ENCODE data around the gene STH.

- TF ChIP-seq ARNTL (CRISPR knock-in tag; IDR thresholded peaks at IDR 0.05; ENCODE audit: borderline replicate concordance, low read depth) = no peak
- TF ChIP-seq TOX (CRISPR knock-in tag; IDR thresholded peaks at IDR 0.05; ENCODE audit: borderline replicate concordance) = no peak
- no peak for TF ChIP-seq TCF4 (CRISPR knock-in tag; IDR thresholded peaks at IDR 0.05; ENCODE audit: borderline replicate concordance)
- no peak for TF ChIP-seq RARB (CRISPR knock-in tag; IDR thresholded peaks at IDR 0.05)
- TF ChIP-seq, protein P1, sequence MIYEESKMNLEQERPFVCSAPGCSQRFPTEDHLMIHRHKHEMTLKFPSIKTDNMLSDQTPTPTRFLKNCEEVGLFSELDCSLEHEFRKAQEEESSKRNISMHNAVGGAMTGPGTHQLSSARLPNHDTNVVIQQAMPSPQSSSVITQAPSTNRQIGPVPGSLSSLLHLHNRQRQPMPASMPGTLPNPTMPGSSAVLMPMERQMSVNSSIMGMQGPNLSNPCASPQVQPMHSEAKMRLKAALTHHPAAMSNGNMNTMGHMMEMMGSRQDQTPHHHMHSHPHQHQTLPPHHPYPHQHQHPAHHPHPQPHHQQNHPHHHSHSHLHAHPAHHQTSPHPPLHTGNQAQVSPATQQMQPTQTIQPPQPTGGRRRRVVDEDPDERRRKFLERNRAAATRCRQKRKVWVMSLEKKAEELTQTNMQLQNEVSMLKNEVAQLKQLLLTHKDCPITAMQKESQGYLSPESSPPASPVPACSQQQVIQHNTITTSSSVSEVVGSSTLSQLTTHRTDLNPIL (CRISPR knock-in tag; IDR thresholded peaks at IDR 0.05; ENCODE audit: low read depth) = no peak
- TF ChIP-seq GLIS3 (CRISPR knock-in tag; IDR thresholded peaks at IDR 0.05) = no peak
- TF ChIP-seq ESRRG (CRISPR knock-in tag; IDR thresholded peaks at IDR 0.05) = no peak
- TF ChIP-seq, protein P2, sequence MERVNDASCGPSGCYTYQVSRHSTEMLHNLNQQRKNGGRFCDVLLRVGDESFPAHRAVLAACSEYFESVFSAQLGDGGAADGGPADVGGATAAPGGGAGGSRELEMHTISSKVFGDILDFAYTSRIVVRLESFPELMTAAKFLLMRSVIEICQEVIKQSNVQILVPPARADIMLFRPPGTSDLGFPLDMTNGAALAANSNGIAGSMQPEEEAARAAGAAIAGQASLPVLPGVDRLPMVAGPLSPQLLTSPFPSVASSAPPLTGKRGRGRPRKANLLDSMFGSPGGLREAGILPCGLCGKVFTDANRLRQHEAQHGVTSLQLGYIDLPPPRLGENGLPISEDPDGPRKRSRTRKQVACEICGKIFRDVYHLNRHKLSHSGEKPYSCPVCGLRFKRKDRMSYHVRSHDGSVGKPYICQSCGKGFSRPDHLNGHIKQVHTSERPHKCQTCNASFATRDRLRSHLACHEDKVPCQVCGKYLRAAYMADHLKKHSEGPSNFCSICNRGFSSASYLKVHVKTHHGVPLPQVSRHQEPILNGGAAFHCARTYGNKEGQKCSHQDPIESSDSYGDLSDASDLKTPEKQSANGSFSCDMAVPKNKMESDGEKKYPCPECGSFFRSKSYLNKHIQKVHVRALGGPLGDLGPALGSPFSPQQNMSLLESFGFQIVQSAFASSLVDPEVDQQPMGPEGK (CRISPR knock-in tag; IDR thresholded peaks at IDR 0.05; ENCODE audit: borderline replicate concordance) = no peak
- TF ChIP-seq ZFP30 (CRISPR knock-in tag; IDR thresholded peaks at IDR 0.05) = no peak
- TF ChIP-seq ZFP3 (CRISPR knock-in tag; IDR thresholded peaks at IDR 0.05) = no peak
Observed at GRCh38 chr17:45949755-45950320, 49.2 kb upstream of the STH start.
